Measurements from ENCODE around the gene DNAJC21.

DNAJC21 gene

DNA sequence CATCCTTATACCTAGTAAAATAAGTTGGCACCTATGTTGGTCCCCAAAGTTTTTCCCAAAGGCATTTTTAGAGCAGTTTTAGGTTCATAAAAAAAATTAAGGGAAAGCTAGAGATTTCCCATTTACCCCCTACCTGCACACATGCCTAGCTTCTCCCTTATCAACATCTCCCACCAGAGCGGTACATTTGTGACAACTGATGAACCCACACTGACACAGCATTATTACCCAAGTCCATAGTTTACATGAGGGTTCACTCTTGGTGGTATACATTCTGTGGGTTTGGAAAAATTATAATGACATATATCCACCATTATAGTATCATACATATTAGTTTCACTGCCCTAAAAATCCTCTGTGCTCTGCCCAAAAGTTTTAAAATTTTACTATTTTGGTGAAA lies 26.1 kb upstream of the DNAJC21 start:
- DNase-seq (ENCODE audit: low read depth), result no peak
- TF ChIP-seq, protein P1, sequence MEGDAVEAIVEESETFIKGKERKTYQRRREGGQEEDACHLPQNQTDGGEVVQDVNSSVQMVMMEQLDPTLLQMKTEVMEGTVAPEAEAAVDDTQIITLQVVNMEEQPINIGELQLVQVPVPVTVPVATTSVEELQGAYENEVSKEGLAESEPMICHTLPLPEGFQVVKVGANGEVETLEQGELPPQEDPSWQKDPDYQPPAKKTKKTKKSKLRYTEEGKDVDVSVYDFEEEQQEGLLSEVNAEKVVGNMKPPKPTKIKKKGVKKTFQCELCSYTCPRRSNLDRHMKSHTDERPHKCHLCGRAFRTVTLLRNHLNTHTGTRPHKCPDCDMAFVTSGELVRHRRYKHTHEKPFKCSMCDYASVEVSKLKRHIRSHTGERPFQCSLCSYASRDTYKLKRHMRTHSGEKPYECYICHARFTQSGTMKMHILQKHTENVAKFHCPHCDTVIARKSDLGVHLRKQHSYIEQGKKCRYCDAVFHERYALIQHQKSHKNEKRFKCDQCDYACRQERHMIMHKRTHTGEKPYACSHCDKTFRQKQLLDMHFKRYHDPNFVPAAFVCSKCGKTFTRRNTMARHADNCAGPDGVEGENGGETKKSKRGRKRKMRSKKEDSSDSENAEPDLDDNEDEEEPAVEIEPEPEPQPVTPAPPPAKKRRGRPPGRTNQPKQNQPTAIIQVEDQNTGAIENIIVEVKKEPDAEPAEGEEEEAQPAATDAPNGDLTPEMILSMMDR (IDR thresholded peaks at IDR 0.05; ENCODE audit: low read depth, low read length, missing control alignments), result no peak
- no peak overlapping the region for H3K4me3 ChIP-seq (ENCODE audit: low read depth, low read length)

DNA sequence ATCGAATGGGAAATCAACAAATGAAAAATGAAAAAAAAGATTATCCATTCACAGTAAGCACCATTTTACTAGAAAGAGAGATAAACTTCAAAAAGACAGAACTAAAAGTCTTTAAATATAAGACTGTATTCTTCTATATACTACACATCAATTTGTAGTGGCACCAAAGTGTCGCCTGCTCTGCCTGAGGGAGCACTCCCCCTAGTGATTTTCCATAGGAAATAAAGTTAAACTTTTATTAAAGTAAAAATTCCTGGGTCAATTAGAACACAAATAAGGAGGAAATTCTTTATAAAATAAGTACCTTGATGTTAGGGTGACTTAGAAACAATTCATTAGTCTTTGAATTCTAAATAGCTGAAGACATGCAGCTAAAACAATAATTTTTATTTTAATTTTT lies 23.8 kb upstream of the DNAJC21 start:
- DNase-seq (ENCODE audit: low read depth), result no peak
- TF ChIP-seq, protein P1 (IDR thresholded peaks at IDR 0.05; ENCODE audit: low read depth, low read length, missing control alignments), result peak; percentile 15
- no peak overlapping the region for H3K4me3 ChIP-seq (ENCODE audit: low read depth, low read length)

DNA sequence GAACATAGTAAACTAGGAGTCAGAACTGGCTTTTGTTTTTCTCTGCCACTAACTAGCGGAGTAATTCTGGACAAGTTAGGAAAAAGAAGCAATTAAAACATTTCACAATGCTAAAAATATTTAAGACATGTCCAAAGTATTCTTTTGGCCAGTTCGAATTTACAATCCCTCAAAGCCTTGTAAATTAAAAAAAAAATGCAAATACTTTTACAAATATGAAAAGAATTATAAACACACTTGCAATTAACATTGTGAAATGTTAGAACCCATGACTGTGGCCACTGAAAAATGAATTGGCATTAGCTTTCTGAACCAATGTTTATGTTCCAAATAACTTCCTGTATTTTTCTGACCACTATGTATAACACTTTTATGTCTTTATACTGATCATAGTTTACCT lies 16.3 kb upstream of the DNAJC21 start:
- no peak overlapping the region for H3K4me3 ChIP-seq (ENCODE audit: low read depth, low read length)
- TF ChIP-seq, protein P1 (IDR thresholded peaks at IDR 0.05; ENCODE audit: low read depth, low read length, missing control alignments), result no peak
- no peak for DNase-seq (ENCODE audit: low read depth)

DNA sequence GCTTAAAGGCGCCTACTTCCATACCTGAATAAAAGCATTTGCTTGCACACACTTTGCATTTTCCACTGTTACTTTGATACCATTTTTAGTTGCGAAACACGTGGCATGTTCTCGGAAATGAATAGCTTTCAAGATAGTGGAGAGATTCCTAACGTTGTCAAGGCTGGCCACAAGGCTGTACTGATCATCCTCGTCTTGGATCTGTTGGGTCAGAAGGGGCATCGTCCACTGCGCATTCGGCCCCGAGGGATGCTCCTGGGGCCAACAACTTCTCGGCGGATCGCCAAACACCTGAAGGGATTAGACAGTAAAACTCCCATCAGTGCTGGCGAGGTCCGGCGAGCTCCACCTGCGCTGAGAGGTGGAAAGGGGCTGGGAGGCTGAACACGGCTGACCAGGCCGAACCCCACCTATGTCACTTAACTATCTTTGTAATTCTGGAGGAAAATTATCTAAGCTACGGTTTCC lies 14.7 kb upstream of the DNAJC21 start:
- no peak for DNase-seq (ENCODE audit: low read depth)
- H3K4me3 ChIP-seq (ENCODE audit: low read depth, low read length), result peak overlapping the region; percentile 81
- TF ChIP-seq, protein P1 (IDR thresholded peaks at IDR 0.05; ENCODE audit: low read depth, low read length, missing control alignments), result no peak

DNA sequence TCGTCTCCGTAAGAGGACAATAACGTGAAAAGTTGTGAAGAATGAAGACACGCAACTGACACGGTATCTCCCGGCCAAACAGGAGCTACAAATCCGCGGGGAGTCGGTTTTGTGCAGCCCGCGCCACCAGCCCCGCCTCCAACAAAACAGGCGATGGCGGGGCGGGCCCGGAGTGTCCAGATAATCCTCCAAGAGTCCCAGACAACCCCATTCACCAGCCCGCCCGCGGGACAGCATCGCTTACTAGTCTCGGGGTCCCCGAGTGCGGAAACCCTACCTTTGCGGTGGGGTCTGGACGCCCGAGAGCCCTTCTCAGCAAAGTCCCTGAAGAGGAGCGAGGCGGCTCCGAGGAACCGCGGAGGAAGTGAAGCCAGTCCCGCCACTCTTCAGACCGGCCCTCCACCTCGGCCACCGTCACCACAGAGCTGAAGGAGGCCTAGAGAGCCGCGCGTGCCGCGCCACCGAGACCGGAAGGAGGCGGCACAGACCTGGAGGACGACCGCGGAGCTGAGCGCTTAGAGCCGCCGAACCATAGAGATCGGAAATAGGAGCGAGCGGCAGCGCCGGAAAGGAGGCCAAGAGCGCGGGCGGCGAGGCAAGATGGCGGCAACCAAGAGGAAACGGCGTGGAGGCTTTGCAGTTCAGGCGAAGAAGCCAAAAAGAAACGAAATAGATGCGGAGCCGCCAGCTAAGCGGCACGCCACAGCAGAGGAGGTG lies 14.1 kb upstream of the DNAJC21 start, which contains the start of the genes BRIX1 and RAD1:
TSS of gene BRIX1 (plus strand) at position 573 of the 717 bp plus-strand sequence. CDS start at position 601, 28 bp downstream.
TSS of gene RAD1 (minus strand) at position 366 of the 717 bp plus-strand sequence. CDS start 612 bp downstream, outside the sequence.
- TF ChIP-seq, protein P1 (IDR thresholded peaks at IDR 0.05; ENCODE audit: low read depth, low read length, missing control alignments), result no peak

DNA sequence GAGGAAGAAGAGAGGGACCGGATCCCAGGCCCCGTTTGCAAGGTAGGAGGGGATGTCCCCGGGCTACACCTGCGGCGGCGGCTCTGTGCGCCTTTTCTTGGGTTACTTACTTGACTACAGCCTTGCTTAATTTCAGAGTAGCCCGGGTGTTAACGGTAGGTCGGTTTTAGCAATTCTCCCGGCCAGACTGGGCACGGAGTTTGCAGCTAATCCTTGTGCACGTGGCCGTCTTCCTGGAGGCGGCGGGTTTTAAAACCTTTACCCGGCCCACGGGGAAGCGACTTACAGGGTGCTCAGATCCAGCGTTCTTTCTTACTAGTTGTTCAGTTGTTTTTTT lies 13.5 kb upstream of the DNAJC21 start:
- TF ChIP-seq, protein P1 (IDR thresholded peaks at IDR 0.05; ENCODE audit: low read depth, low read length, missing control alignments), result no peak
- no peak for DNase-seq (ENCODE audit: low read depth)
- H3K4me3 ChIP-seq (ENCODE audit: low read depth, low read length), result peak overlapping the region; percentile 81

More for the DNA sequence above, 14.1 kb upstream of the DNAJC21 start, which contains the start of the genes BRIX1 and RAD1:
- H3K4me3 ChIP-seq (ENCODE audit: low read depth, low read length), result peak within 1 kb of the TSS; percentile 81
- DNase-seq (ENCODE audit: low read depth), result peak; percentile 90

DNA sequence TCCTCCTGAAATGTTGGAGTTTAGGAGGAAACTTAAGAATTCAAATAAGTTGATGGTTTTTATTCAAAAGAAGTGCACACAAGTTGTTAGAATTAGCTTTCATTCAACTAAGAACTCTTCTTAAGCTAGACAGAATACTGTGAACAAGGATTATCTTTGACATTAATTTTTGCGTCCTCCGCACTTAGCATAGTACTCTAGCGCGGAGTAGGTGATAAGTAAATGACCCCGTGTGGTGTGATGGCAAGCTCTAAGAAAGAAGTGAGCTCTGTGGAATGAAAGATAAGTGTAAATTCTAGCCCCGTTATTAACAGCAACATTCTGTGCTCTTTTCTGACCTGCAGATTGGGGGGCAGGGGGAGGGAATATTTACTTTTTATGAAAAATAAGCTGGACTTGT lies 12.8 kb upstream of the DNAJC21 start:
- TF ChIP-seq, protein P1 (IDR thresholded peaks at IDR 0.05; ENCODE audit: low read depth, low read length, missing control alignments), result no peak
- no peak for DNase-seq (ENCODE audit: low read depth)
- H3K4me3 ChIP-seq (ENCODE audit: low read depth, low read length), result peak overlapping the region; percentile 81
